HepG2 (cell line): Measurements from ENCODE around the gene TNRC18. TPM values are rescaled to one million over a fixed set of nuclear protein-coding genes. Genes with fewer than 3 reads are reported as not detected.
A peak's percentile ranks its signal among the peaks of the same experiment; 100 is the strongest.

Experiments used
- HOXD1 ChIP-seq: sonication (generic); formaldehyde crosslinking; IDR thresholded peaks from 2 replicates; pipeline ENCODE4 v1.5.0; 2020; ENCODE audit warnings: missing genetic modification reagents
- NFE2 ChIP-seq: sonication (generic); formaldehyde crosslinking; IDR thresholded peaks from 2 replicates; pipeline ENCODE4 v1.4.0; 2020; ENCODE audit warnings: missing genetic modification reagents
- ZNF101 ChIP-seq: sonication (generic); formaldehyde crosslinking; IDR thresholded peaks from 2 replicates; pipeline ENCODE4 v1.4.0; 2020; ENCODE audit warnings: mild to moderate bottlenecking, low read depth, missing genetic modification reagents, borderline replicate concordance
- ZNF18 ChIP-seq: sonication (generic); formaldehyde crosslinking; IDR thresholded peaks from 2 replicates; pipeline ENCODE4 v1.8.0; 2022; ENCODE audit warnings: mild to moderate bottlenecking, missing genetic modification reagents; ENCODE audit not compliant: insufficient replicate concordance
- ZNF281 ChIP-seq: sonication (generic); formaldehyde crosslinking; IDR thresholded peaks from 2 replicates; pipeline ENCODE4 v1.4.0; 2020; ENCODE audit warnings: missing genetic modification reagents, borderline replicate concordance
- ZNF407 ChIP-seq: sonication (generic); formaldehyde crosslinking; IDR thresholded peaks from one replicate; pipeline ENCODE4 v1.5.1; 2020; ENCODE audit warnings: mild to moderate bottlenecking, missing genetic modification reagents; ENCODE audit errors: not compliant biosample characterization
- ZSCAN5A ChIP-seq: sonication (generic); formaldehyde crosslinking; IDR thresholded peaks from 2 replicates; pipeline ENCODE4 v1.8.0; 2022; ENCODE audit warnings: mild to moderate bottlenecking, missing genetic modification reagents, borderline replicate concordance
- polyA plus RNA-seq, 8 experiments: library from polyadenylated mRNA; depleted of rRNA in 3 of 8; stranded (reverse) in 7 of 8; unstranded in 1 of 8; fragments of >200 nt; fragmentation: Illumina TruSeq in 4 of 8; extraction: Trizol in 4 of 8; gene quantifications; 2 replicates each; pipeline versions ENCODE4 v1.2.1 to v1.2.3, GENCODE V29; 2011 to 2016; ENCODE audit warnings: low read depth in 4 of 8, missing spikeins in 1 of 8, mixed read lengths in 1 of 8; ENCODE audit not compliant: insufficient read depth in 1 of 8
- total RNA-seq, 5 experiments: library from RNA; depleted of rRNA; stranded (reverse); fragments of >200 nt; fragmentation: Illumina TruSeq; extraction: Trizol; gene quantifications; 2 replicates each; pipeline ENCODE4 v1.2.3, GENCODE V29; 2016; ENCODE audit warnings: low read depth in 1 of 5
- TF ChIP-seq, protein P1 (sequence below): sonication (generic); formaldehyde crosslinking; IDR thresholded peaks from 2 replicates; pipeline ENCODE4 v1.4.0; 2020; ENCODE audit warnings: missing genetic modification reagents, low read depth, mild to moderate bottlenecking, borderline replicate concordance
- TF ChIP-seq, protein P2 (sequence below): sonication (generic); formaldehyde crosslinking; conservative IDR thresholded peaks from 2 replicates; pipeline ENCODE4 v1.4.0; 2020; ENCODE audit warnings: missing genetic modification reagents

Gene TNRC18
- total and polyA plus RNA-seq, 2 of the 13 experiments (the other 11 are each of a cell fraction or from before 2014, with no cell fraction given), result 11.7 to 17.4 TPM

DNA sequence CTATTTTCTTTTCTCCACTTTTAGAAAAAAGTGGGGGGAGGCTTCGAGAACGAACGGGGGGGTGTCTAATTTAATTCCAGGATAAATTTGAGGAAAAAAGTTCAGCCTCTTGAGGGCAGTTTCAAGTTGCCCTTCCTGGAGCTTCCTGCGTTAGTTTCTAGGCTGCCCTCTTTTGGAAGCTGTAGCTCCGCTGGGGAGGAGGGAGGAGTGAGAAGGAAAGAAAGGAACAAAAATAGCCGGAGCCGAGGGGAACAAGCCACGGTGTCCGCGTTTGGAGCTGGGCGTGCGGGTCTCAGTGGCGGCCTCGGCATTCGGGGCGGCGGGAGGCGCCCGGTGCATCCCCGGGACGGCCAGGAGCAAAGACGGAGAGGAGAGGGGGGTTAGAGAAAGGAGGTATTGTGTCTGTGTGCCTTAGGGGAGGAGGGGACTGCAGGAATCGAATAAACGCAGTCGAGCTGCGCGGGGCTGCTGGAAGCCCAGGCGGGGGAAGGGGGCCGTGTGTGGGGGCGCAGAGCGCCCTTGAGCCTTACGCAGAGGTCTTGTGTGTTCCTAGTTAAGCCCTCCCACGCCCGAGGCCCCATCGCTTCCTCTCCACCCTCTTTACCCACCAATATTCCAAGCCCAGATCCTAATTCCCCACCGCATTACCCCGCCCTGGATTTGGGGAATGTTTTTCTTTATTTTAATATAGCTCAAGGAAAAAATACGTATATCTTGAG, 2.0 kb upstream of the TNRC18 start (continued):
- TF ChIP-seq, protein P1, sequence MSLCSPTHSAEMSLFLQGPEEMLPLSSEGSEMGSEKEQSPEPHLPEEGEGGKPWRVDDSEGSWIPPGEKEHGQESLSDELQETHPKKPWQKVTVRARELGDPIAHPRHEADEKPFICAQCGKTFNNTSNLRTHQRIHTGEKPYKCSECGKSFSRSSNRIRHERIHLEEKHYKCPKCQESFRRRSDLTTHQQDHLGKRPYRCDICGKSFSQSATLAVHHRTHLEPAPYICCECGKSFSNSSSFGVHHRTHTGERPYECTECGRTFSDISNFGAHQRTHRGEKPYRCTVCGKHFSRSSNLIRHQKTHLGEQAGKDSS (CRISPR knock-in tag), result no peak
- TF ChIP-seq, protein P2, sequence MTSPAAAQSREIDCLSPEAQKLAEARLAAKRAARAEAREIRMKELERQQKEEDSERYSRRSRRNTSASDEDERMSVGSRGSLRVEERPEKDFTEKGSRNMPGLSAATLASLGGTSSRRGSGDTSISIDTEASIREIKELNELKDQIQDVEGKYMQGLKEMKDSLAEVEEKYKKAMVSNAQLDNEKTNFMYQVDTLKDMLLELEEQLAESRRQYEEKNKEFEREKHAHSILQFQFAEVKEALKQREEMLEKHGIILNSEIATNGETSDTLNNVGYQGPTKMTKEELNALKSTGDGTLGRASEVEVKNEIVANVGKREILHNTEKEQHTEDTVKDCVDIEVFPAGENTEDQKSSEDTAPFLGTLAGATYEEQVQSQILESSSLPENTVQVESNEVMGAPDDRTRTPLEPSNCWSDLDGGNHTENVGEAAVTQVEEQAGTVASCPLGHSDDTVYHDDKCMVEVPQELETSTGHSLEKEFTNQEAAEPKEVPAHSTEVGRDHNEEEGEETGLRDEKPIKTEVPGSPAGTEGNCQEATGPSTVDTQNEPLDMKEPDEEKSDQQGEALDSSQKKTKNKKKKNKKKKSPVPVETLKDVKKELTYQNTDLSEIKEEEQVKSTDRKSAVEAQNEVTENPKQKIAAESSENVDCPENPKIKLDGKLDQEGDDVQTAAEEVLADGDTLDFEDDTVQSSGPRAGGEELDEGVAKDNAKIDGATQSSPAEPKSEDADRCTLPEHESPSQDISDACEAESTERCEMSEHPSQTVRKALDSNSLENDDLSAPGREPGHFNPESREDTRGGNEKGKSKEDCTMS, result no peak
- TF ChIP-seq ZNF18 (CRISPR knock-in tag) (no peak), HOXD1 (CRISPR knock-in tag) (no peak), ZNF101 (CRISPR knock-in tag) (no peak), ZSCAN5A (CRISPR knock-in tag) (no peak), ZNF281 (CRISPR knock-in tag) (peak; percentile 86; the same call in 1 of the 2 replicates), NFE2 (CRISPR knock-in tag) (no peak), ZNF407 (CRISPR knock-in tag) (no peak)
